Stimulated activated naive CD8-positive, alpha-beta T cell treated with anti-CD3 and anti-CD28 coated beads, Interleukin-15, amount 100 ng/mL, for 72 hours (primary cell): ENCODE measurements around the gene VEGFC.

Experiments
- ATAC-seq: fragments of 150-1000 bp; cut with Tn5 transposase; 2 replicates; pipeline ENCODE4 v1.10.0; 2021; ENCODE audit warnings: mild to moderate bottlenecking, moderate library complexity
- DNase-seq, 2 donors: peaks; one replicate each; pipeline ENCODE4 v3.0.0; 2021 to 2022
- H3K27ac Mint-ChIP-seq, 2 donors: one replicate each; pipeline ENCODE4 v1.8.0; 2022; ENCODE audit warnings: mild to moderate bottlenecking in 2 of 2, mixed read lengths in 2 of 2, moderate library complexity in 2 of 2
- H3K27me3 Mint-ChIP-seq: one replicate; pipeline ENCODE4 v1.8.0; 2022; ENCODE audit warnings: mixed read lengths
- H3K4me1 Mint-ChIP-seq: one replicate; pipeline ENCODE4 v1.8.0; 2022; ENCODE audit warnings: mild to moderate bottlenecking, mixed read lengths
- H3K4me3 Mint-ChIP-seq, 2 donors: one replicate each; pipeline ENCODE4 v1.8.0; 2022; ENCODE audit warnings: mild to moderate bottlenecking in 2 of 2, mixed read lengths in 2 of 2, moderate library complexity in 1 of 2
- H3K9me3 Mint-ChIP-seq, 2 donors: one replicate each; pipeline ENCODE4 v1.8.0; 2022; ENCODE audit warnings: mixed read lengths in 2 of 2

VEGFC gene

GRCh38 chr4:176641237-176641636, 151.5 kb downstream of the VEGFC start:
- no peak for DNase-seq
- ATAC-seq, result no peak
- Mint-ChIP-seq H3K27ac (no peak overlapping the region), H3K4me3 (no peak overlapping the region), H3K4me1 (no peaks in the 10 kb centered on the region), H3K27me3 (no peaks in the 10 kb centered on the region), H3K9me3 (peaks cover 0 to 8% of the 10 kb centered on the region in 2 donors)

GRCh38 chr4:176638992-176639391, 153.7 kb downstream of the VEGFC start:
- Mint-ChIP-seq H3K27me3 (no peaks in the 10 kb centered on the region), H3K4me3 (no peak overlapping the region), H3K9me3 (peaks cover 0 to 8% of the 10 kb centered on the region in 2 donors), H3K27ac (no peak overlapping the region), H3K4me1 (no peaks in the 10 kb centered on the region)
- DNase-seq, result no peak
- no peak for ATAC-seq

GRCh38 chr4:176636292-176636691, 156.4 kb downstream of the VEGFC start:
- H3K4me3 Mint-ChIP-seq, result no peak overlapping the region
- no peaks in the 10 kb centered on the region for H3K27me3 Mint-ChIP-seq
- no peaks in the 10 kb centered on the region for H3K4me1 Mint-ChIP-seq
- no peak overlapping the region for H3K27ac Mint-ChIP-seq
- peaks cover 0 to 8% of the 10 kb centered on the region in 2 donors for H3K9me3 Mint-ChIP-seq
- DNase-seq, result no peak
- ATAC-seq, result no peak

GRCh38 chr4:176635372-176636261, 157.1 kb downstream of the VEGFC start:
- DNase-seq (no peak), ATAC-seq (no peak)
- no peak overlapping the region for H3K27ac Mint-ChIP-seq
- H3K27me3 Mint-ChIP-seq, result no peaks in the 10 kb centered on the region
- peaks cover 0 to 8% of the 10 kb centered on the region in 2 donors for H3K9me3 Mint-ChIP-seq
- H3K4me1 Mint-ChIP-seq, result no peaks in the 10 kb centered on the region
- H3K4me3 Mint-ChIP-seq, result no peak overlapping the region
